A549 (cell line): ENCODE data around the gene ACP3. TPM values are rescaled to one million over a fixed set of nuclear protein-coding genes. Genes with fewer than 3 reads are reported as not detected.

Experiments
- ATAC-seq, 2 experiments: fragments of 200-7000 bp in 1 of 2; fragments of >200 bp in 1 of 2; cut with Nextera tagmentation in 1 of 2; cut with Tn5 transposase in 1 of 2; 3 replicates each; pipeline versions ENCODE4 v1.8.0 to v1.9.1; 2018 to 2020; ENCODE audit warnings: mild to moderate bottlenecking in 1 of 2, moderate library complexity in 1 of 2
- CTCF ChIA-PET: fragments of 300-600 bp; sonication (Branson Sonifier 250); formaldehyde crosslinking; extraction: SDS; loops from one replicate; lab custom pipeline; 2021; ENCODE audit warnings: antibody characterized with exemption, inconsistent platforms; lab: Yijun Ruan, JAX
- POLR2A ChIA-PET: fragments of 350-600 bp; formaldehyde crosslinking; extraction: SDS; loops from one replicate; lab custom pipeline; 2021; ENCODE audit warnings: antibody characterized with exemption, inconsistent platforms; lab: Yijun Ruan, JAX
- DNase-seq, 2 experiments: peaks; one replicate each; pipeline versions ENCODE4 v3.0.0 to v3.0.0-alpha.2; 2011 to 2016; ENCODE audit warnings: low read depth in 1 of 2, low spot score in 1 of 2
- FAIRE-seq: peaks from 2 replicates; lab custom pipeline; 2011; peaks lifted over from hg19 to GRCh38; lab: Jason Lieb, UNC
- H3K27ac ChIP-seq, 2 experiments: fragments of >200 bp; sonication (Bioruptor Twin); formaldehyde crosslinking; 3 replicates each; pipeline ENCODE4 v1.5.1; 2016 to 2017
- H3K4me1 ChIP-seq: fragments of >200 bp; sonication (Bioruptor Twin); formaldehyde crosslinking; 3 replicates; pipeline ENCODE4 v1.6.1; 2016
- H3K4me2 ChIP-seq: fragments of >200 bp; sonication (Bioruptor Twin); formaldehyde crosslinking; 3 replicates; pipeline ENCODE4 v1.6.1; 2016
- H3K4me3 ChIP-seq: fragments of >200 bp; sonication (Bioruptor Twin); formaldehyde crosslinking; 3 replicates; pipeline ENCODE4 v1.5.1; 2016
- H3K9me3 ChIP-seq: fragments of >200 bp; sonication (Bioruptor Twin); formaldehyde crosslinking; 3 replicates; pipeline ENCODE4 v1.6.1; 2016
- BCL3 ChIP-seq: fragments of >200 bp; sonication (Bioruptor Twin); formaldehyde crosslinking; IDR thresholded peaks from 3 replicates; pipeline ENCODE4 v1.6.1; 2016
- CTCF ChIP-seq: fragments of >200 bp; sonication (Bioruptor Twin); formaldehyde crosslinking; IDR thresholded peaks from 3 replicates; pipeline ENCODE4 v1.5.1; 2016
- HMGXB4 ChIP-seq: fragments of 250-450 bp; sonication (Bioruptor Pico); IDR thresholded peaks from 2 replicates; pipeline ENCODE4 v1.5.0; 2021; ENCODE audit warnings: mild to moderate bottlenecking, moderate library complexity, borderline replicate concordance
- HOXB5 ChIP-seq: fragments of 250-450 bp; sonication (Bioruptor Pico); IDR thresholded peaks from 2 replicates; pipeline ENCODE4 v1.5.0; 2020; ENCODE audit warnings: mild to moderate bottlenecking, moderate library complexity
- JUN ChIP-seq, 2 experiments: fragments of >200 bp; sonication (Bioruptor Twin); formaldehyde crosslinking; IDR thresholded peaks; 2 replicates in 1 of 2; 3 replicates in 1 of 2; pipeline ENCODE4 v1.6.1; 2016 to 2017
- KDM1A ChIP-seq: fragments of 200-600 bp; sonication (generic); IDR thresholded peaks from 2 replicates; pipeline ENCODE4 v1.6.1; 2016; ENCODE audit warnings: low read depth, mild to moderate bottlenecking
- KDM5A ChIP-seq: fragments of 200-600 bp; sonication (generic); IDR thresholded peaks from 2 replicates; pipeline ENCODE4 v1.6.1; 2016; ENCODE audit warnings: antibody characterized with exemption, mild to moderate bottlenecking
- MAFK ChIP-seq: fragments of 450-650 bp; IDR thresholded peaks from 2 replicates; pipeline ENCODE4 v1.6.1; 2014; ENCODE audit not compliant: partially characterized antibody
- MAX ChIP-seq: IDR thresholded peaks from 2 replicates; pipeline ENCODE4 v1.6.1; 2012
- MAZ ChIP-seq: fragments of 150-350 bp; IDR thresholded peaks from 2 replicates; pipeline ENCODE4 v1.6.1; 2014; ENCODE audit warnings: antibody characterized with exemption, low read depth, low read length, borderline replicate concordance
- POLR2A ChIP-seq: IDR thresholded peaks from 2 replicates; pipeline ENCODE4 v1.6.1; 2012; ENCODE audit warnings: mild to moderate bottlenecking, low read length
- POLR2AphosphoS2 ChIP-seq: conservative IDR thresholded peaks from 2 replicates; pipeline ENCODE4 v1.6.1; 2012; ENCODE audit warnings: low read length, improper control_type of control experiment, inconsistent platforms
- RAD21 ChIP-seq, 2 experiments: fragments of >200 bp in 1 of 2; sonication (Bioruptor Twin) in 1 of 2; formaldehyde crosslinking in 1 of 2; IDR thresholded peaks in 1 of 2; conservative IDR thresholded peaks in 1 of 2; 2 replicates in 1 of 2; 3 replicates in 1 of 2; pipeline ENCODE4 v1.6.1; 2012 to 2018; ENCODE audit warnings: inconsistent platforms in 1 of 2
- RNF2 ChIP-seq: fragments of 200-600 bp; sonication (generic); IDR thresholded peaks from 2 replicates; pipeline ENCODE4 v1.6.1; 2016; ENCODE audit warnings: low read depth, mild to moderate bottlenecking, antibody characterized with exemption, moderate library complexity, borderline replicate concordance
- SMC3 ChIP-seq: fragments of >200 bp; sonication (Bioruptor Twin); formaldehyde crosslinking; IDR thresholded peaks from 3 replicates; pipeline ENCODE4 v1.6.1; 2018; ENCODE audit warnings: inconsistent platforms
- SREBF2 ChIP-seq: fragments of 450-650 bp; IDR thresholded peaks from 2 replicates; pipeline ENCODE4 v1.6.1; 2014; ENCODE audit warnings: mild to moderate bottlenecking, moderate library complexity
- TFCP2L1 ChIP-seq: fragments of 250-450 bp; sonication (Bioruptor Pico); IDR thresholded peaks from 2 replicates; pipeline ENCODE4 v1.5.0; 2021; ENCODE audit warnings: mild to moderate bottlenecking
- USF2 ChIP-seq: fragments of 450-650 bp; IDR thresholded peaks from 2 replicates; pipeline ENCODE4 v1.6.1; 2014; ENCODE audit warnings: antibody characterized with exemption
- ZC3H11A ChIP-seq: fragments of 450-650 bp; IDR thresholded peaks from 2 replicates; pipeline ENCODE4 v1.6.1; 2014; ENCODE audit warnings: antibody characterized with exemption, mild to moderate bottlenecking
- ZNF302 ChIP-seq: fragments of 250-450 bp; sonication (Bioruptor Pico); IDR thresholded peaks from 2 replicates; pipeline ENCODE4 v1.9.0; 2021; ENCODE audit warnings: inconsistent platforms, mild to moderate bottlenecking, moderate library complexity
- ZSCAN20 ChIP-seq: fragments of 250-450 bp; sonication (Bioruptor Pico); IDR thresholded peaks from 2 replicates; pipeline ENCODE4 v1.8.0; 2022; ENCODE audit warnings: mild to moderate bottlenecking, moderate library complexity
- WGBS: methylation state at CpG from one replicate; pipeline ENCODE4 v1.1.6; 2017; ENCODE audit errors: missing lambda C conversion rate; 5-methylcytosine and 5-hydroxymethylcytosine counted together
- polyA minus RNA-seq: library from RNA; depleted of rRNA, polyadenylated mRNA; stranded (reverse); fragments of >200 nt; gene quantifications from 2 replicates; pipeline ENCODE4 v1.2.3, GENCODE V29; 2011; rRNA and poly(A)+ RNA removed
- polyA plus RNA-seq, 4 experiments: library from polyadenylated mRNA; depleted of rRNA in 3 of 4; stranded (reverse); fragments of >200 nt; fragmentation: RNase III in 1 of 4; extraction: RNeasy Plus Mini Kit Qiagen cat#74134 plus additional on column Dnase treatment in 1 of 4; gene quantifications; 2 replicates in 3 of 4; 3 replicates in 1 of 4; pipeline ENCODE4 v1.2.3, GENCODE V29; 2011 to 2017

The ACP3 gene
- polyA plus RNA-seq (2011; rRNA removed) (0.19 and 0.33 TPM in 2 replicates), polyA plus RNA-seq (2017; fragmentation: RNase III; extraction: RNeasy Plus Mini Kit Qiagen cat#74134 plus additional on column Dnase treatment) (0.09 to 0.21 TPM in 2 of 3 replicates, not detected in the other), polyA minus RNA-seq (0.44 and 0.91 TPM in 2 replicates)
- polyA plus RNA-seq (2012; cell fraction: cytosol; rRNA removed), result 0.06 TPM in 1 of 2 replicates, not detected in the other
- not detected in 2 replicates for polyA plus RNA-seq (2012; cell fraction: nucleus; rRNA removed)

- no peaks in the 10 kb centered on the region for H3K9me3 ChIP-seq
- ChIA-PET POLR2A (no interaction called here), CTCF (no interaction called here)
- ATAC-seq, result peak in 1 of 2 experiments; percentile 53; a peak in 3 of 6 replicates
- TF ChIP-seq RNF2 (no peak), HMGXB4 (CRISPR knock-in tag) (no peak), KDM1A (no peak), ZSCAN20 (CRISPR knock-in tag) (no peak), POLR2AphosphoS2 (no peak), KDM5A (no peak), POLR2A (no peak), RAD21 (conservative IDR thresholded peaks at IDR 0.05 in 1 of 2, IDR thresholded peaks at IDR 0.05 in 1 of 2) (no peak), MAZ (no peak), CTCF (no peak), MAFK (no peak), USF2 (no peak), JUN (IDR thresholded peaks at IDR 0.05) (no peak), TFCP2L1 (CRISPR knock-in tag) (no peak), MAX (no peak), ZNF302 (CRISPR knock-in tag) (no peak), SREBF2 (no peak), BCL3 (no peak)
- peak within 1 kb of the TSS; percentile 45 for H3K4me2 ChIP-seq
- no peak for FAIRE-seq
- DNase-seq, result peak in 1 of 2 experiments; percentile 2
- H3K4me1 ChIP-seq, result peaks cover 17% of the 10 kb centered on the region; the same call in 2 of the 3 replicates
- WGBS, result 25% methylated on average over 6 of the region's 6 CpGs
- H3K4me3 ChIP-seq, result no peak within 1 kb of the TSS
- peak within 1 kb of the TSS in 1 of 2 experiments; percentile 59; a peak in 2 of 6 replicates for H3K27ac ChIP-seq
Measured at GRCh38 chr3:132317229-132317948, at the start of gene ACP3. ACP3 (plus strand) TSS chr3:132317407; CDS start chr3:132317457, 50 bp downstream.

GRCh38 chr3:132268956-132269355 is 48.3 kb upstream of the ACP3 start:
- peak in 1 of 2 experiments; percentile 61 for DNase-seq

More at GRCh38 chr3:132268956-132269355, 48.3 kb upstream of the ACP3 start:
- no peak for TF ChIP-seq HOXB5 (CRISPR knock-in tag)
- TF ChIP-seq RAD21 (conservative IDR thresholded peaks at IDR 0.05 in 1 of 2, IDR thresholded peaks at IDR 0.05 in 1 of 2), result peak in 1 of 2 experiments; percentile 13; a peak in 1 of 5 replicates
- TF ChIP-seq ZC3H11A, result no peak
- TF ChIP-seq SMC3, result 0 out of 3 replicates have a peak, but pooled peaks have one; percentile 9
- TF ChIP-seq, all 56 proteins: peak for 2
- ChIA-PET POLR2A (no interaction called here), CTCF (interaction anchor here (0.7 to 2.4 kb wide), 6 partner anchors 10 to 87 kb away, joined by 3 to 16 read pairs (median 4); no protein-coding TSS in a partner anchor)
- Histone ChIP-seq H3K4me3 (no peak overlapping the region), H3K27ac (no peak overlapping the region), H3K4me2 (no peak overlapping the region), H3K4me1 (no peaks in the 10 kb centered on the region), H3K9me3 (no peaks in the 10 kb centered on the region)
- ATAC-seq (peak in 1 of 2 experiments; percentile 51; a peak in 3 of 6 replicates), FAIRE-seq (no peak)
- 52% methylated on average over 2 of the region's 2 CpGs for WGBS
